Pancreas (tissue), 10 donors: ENCODE data around the gene ARHGEF7. TPM values are rescaled to one million over a fixed set of nuclear protein-coding genes. Genes with fewer than 3 reads are reported as not detected.
A peak's percentile ranks its signal among the peaks of the same experiment; 100 is the strongest.

ENCODE experiments used
- ATAC-seq, 4 donors: fragments of 200-7000 bp; cut with Tn5 transposase; one replicate each; pipeline versions ENCODE4 v1.8.0 to v1.9.1; 2020; ENCODE audit warnings: mild to moderate bottlenecking in 4 of 4, moderate library complexity in 4 of 4
- DNase-seq, 6 donors: peaks; one replicate each; pipeline ENCODE4 v3.0.0-alpha.2; 2020
- FAIRE-seq: peaks from 2 replicates; lab custom pipeline; 2012; peaks lifted over from hg19 to GRCh38; lab: Jason Lieb, UNC
- H3K27ac ChIP-seq, 4 donors: fragments of 200-600 bp; sonication (generic); 1 replicate in 3 of 4; 2 replicates in 1 of 4; pipeline versions ENCODE4 v1.5.0 to v1.8.0; 2020
- H3K27me3 ChIP-seq, 4 donors: fragments of 200-600 bp; one replicate each; pipeline ENCODE4 v1.8.0; 2021
- H3K36me3 ChIP-seq, 3 donors: fragments of 200-600 bp; sonication (generic) in 1 of 3; one replicate each; pipeline versions ENCODE4 v1.5.0 to v1.8.0; 2020 to 2021
- H3K4me1 ChIP-seq, 3 donors: fragments of 200-600 bp; one replicate each; pipeline ENCODE4 v1.8.0; 2021
- H3K4me3 ChIP-seq, 4 donors: fragments of 200-600 bp; sonication (generic) in 2 of 4; one replicate each; pipeline versions ENCODE4 v1.5.0 to v1.8.0; 2020 to 2021
- H3K9me3 ChIP-seq, 4 donors: fragments of 200-600 bp; one replicate each; pipeline ENCODE4 v1.8.0; 2021
- CTCF ChIP-seq, 4 donors: fragments of 200-600 bp; sonication (generic) in 3 of 4; IDR thresholded peaks; one replicate each; pipeline versions ENCODE4 v1.5.0 to v1.8.0; 2021; ENCODE audit warnings: antibody characterized with exemption in 4 of 4
- WGBS, 2 donors: extraction: QIAGEN DNeasy Blood & Tissue Kit; methylation state at CpG; one replicate each; pipeline ENCODE4 v1.1.7; 2013; 5-methylcytosine and 5-hydroxymethylcytosine counted together
- intact Hi-C, 3 donors: fragments of 100-400 bp; cut with DNase I; formaldehyde crosslinking; loops; one replicate each; pipeline versions ENCODE4 v1.11.1 to v1.14.2; 2022
- polyA plus RNA-seq, 2 donors: library from polyadenylated mRNA; stranded (reverse); fragments of 200-250 nt; gene quantifications; one replicate each; pipeline ENCODE4 v1.2.3, GENCODE V29; 2013
- total RNA-seq, 6 donors: library from RNA; stranded (reverse); fragmentation: NEBNext Ultra II Directional in 4 of 6; extraction: Animal tissue kit (Norgen Biotek cat#: 25700) in 4 of 6; gene quantifications; one replicate each; pipeline versions ENCODE4 v1.2.1 to v1.2.4, GENCODE V29; 2021 to 2023
- donor health status: healthy with polysubstance abuse.
- donor health status: DM: no; HTN: no; CAD: no; lungs with moderate emphysema.
- donor health status: DM: no; HTN: no; CAD: no.
- donor health status: control.
- donor health status: control.
- donor health status: Bipolar disorder and iron deficiency.
- donor health status: DM: yes; HTN: yes; CAD: no.
- donor health status: DM: no; HTN: no; CAD: no.
- donor health status: DM: no; HTN: no; CAD: no.
- donor health status: DM: yes; HTN: yes; CAD: no.

Gene ARHGEF7
- total and polyA plus RNA-seq, 8 donors = 13.4 to 37.7 (median 22.2) TPM

- TF ChIP-seq CTCF (IDR thresholded peaks at IDR 0.05) = no peak
- FAIRE-seq (no peak), DNase-seq (no peak), ATAC-seq (no peak)
- intact Hi-C loops = no loop called here
- no peaks in the 10 kb centered on the region for H3K36me3 ChIP-seq
- no peaks in the 10 kb centered on the region for H3K27me3 ChIP-seq
- no peak overlapping the region for H3K27ac ChIP-seq
- H3K4me3 ChIP-seq = no peak overlapping the region
- no peaks in the 10 kb centered on the region for H3K4me1 ChIP-seq
- H3K9me3 ChIP-seq = no peaks in the 10 kb centered on the region
- WGBS, 2 donors = 42 to 54% methylated on average over 1 of the region's 1 CpG
These were observed 27.4 kb downstream of the ARHGEF7 start for GRCh38 chr13:111142472-111142871.

- FAIRE-seq (no peak), ATAC-seq (no peak), DNase-seq (no peak)
- no peak overlapping the region for H3K27ac ChIP-seq
- no peak for TF ChIP-seq CTCF (IDR thresholded peaks at IDR 0.05)
- no peaks in the 10 kb centered on the region for H3K9me3 ChIP-seq
- WGBS, 2 donors = 40 to 48% methylated on average over 3 of the region's 3 CpGs
- intact Hi-C loops = no loop called here
- H3K27me3 ChIP-seq = peaks cover 0 to 2% (median 0%) of the 10 kb centered on the region in 4 donors
- no peaks in the 10 kb centered on the region for H3K4me1 ChIP-seq
- H3K36me3 ChIP-seq = no peaks in the 10 kb centered on the region
- no peak overlapping the region for H3K4me3 ChIP-seq
These were observed 28.9 kb downstream of the ARHGEF7 start for GRCh38 chr13:111143865-111144540.

- TF ChIP-seq CTCF (IDR thresholded peaks at IDR 0.05) = no peak
- H3K4me3 ChIP-seq = no peak overlapping the region
- ATAC-seq (no peak), FAIRE-seq (no peak), DNase-seq (no peak)
- H3K36me3 ChIP-seq = no peaks in the 10 kb centered on the region
- H3K27me3 ChIP-seq = peaks cover 0 to 4% (median 0%) of the 10 kb centered on the region in 4 donors
- H3K27ac ChIP-seq = no peak overlapping the region
- no peaks in the 10 kb centered on the region for H3K9me3 ChIP-seq
- no peaks in the 10 kb centered on the region for H3K4me1 ChIP-seq
- 50 to 71% methylated on average over 7 of the region's 7 CpGs for WGBS, 2 donors
- intact Hi-C loops = no loop called here
These were observed 30.0 kb downstream of the ARHGEF7 start for GRCh38 chr13:111145071-111145470.

- FAIRE-seq = no peak
- 70 to 76% methylated on average over 7 of the region's 7 CpGs for WGBS, 2 donors
- Histone ChIP-seq H3K27me3 (peaks cover 0 to 4% (median 0%) of the 10 kb centered on the region in 4 donors), H3K9me3 (no peaks in the 10 kb centered on the region), H3K36me3 (no peaks in the 10 kb centered on the region), H3K4me3 (no peak overlapping the region), H3K27ac (no peak overlapping the region), H3K4me1 (no peaks in the 10 kb centered on the region)
- no peak for ATAC-seq
- intact Hi-C loops = no loop called here
- DNase-seq = no peak
- no peak for TF ChIP-seq CTCF (IDR thresholded peaks at IDR 0.05)
These were observed 30.4 kb downstream of the ARHGEF7 start for GRCh38 chr13:111145506-111145905.

GRCh38 chr13:111152844-111153243 is 37.7 kb downstream of the ARHGEF7 start:
- DNase-seq (peak in 1 of 6 donors; percentile 22), FAIRE-seq (no peak), ATAC-seq (peak; percentile 11 to 33 (median 26))
- H3K27ac ChIP-seq = peak overlapping the region; percentile 98 to 99 (median 98)
- intact Hi-C loops = no loop called here
- no peaks in the 10 kb centered on the region for H3K9me3 ChIP-seq
- no peak for TF ChIP-seq CTCF (IDR thresholded peaks at IDR 0.05)
- H3K4me3 ChIP-seq = peak overlapping the region; percentile 89 to 93 (median 91)
- WGBS, 2 donors = 4 to 8% methylated on average over 11 of the region's 11 CpGs
- H3K27me3 ChIP-seq = peaks cover 0 to 4% (median 0%) of the 10 kb centered on the region in 4 donors
- H3K36me3 ChIP-seq = no peaks in the 10 kb centered on the region
- peaks cover 10 to 21% (median 17%) of the 10 kb centered on the region in 3 donors for H3K4me1 ChIP-seq
